ENCODE measurements around the gene COMMD2. TPM values are rescaled to one million over a fixed set of nuclear protein-coding genes. Genes with fewer than 3 reads are reported as not detected.

COMMD2 gene
- polyA plus RNA-seq, 3 donors: 15.1 to 74.4 (median 73.5) TPM

- no peak for DNase-seq
- Mint-ChIP-seq H3K4me3 (no peak overlapping the region), H3K4me1 (peaks cover 17% of the 10 kb centered on the region), H3K9me3 (peaks cover 0 to 7% (median 1%) of the 10 kb centered on the region in 7 donors), H3K27me3 (ENCODE audit: low read depth in 3 of 3) (peaks cover 0 to 3% (median 2%) of the 10 kb centered on the region in 3 donors), H3K27ac (no peak overlapping the region), H3K36me3 (no peaks in the 10 kb centered on the region)
- Histone ChIP-seq H3K27me3 (ENCODE audit: control insufficient read depth in 2 of 2, insufficient read depth in 2 of 2, low read length in 2 of 2) (no peaks in the 10 kb centered on the region), H3K79me2 (ENCODE audit: insufficient read depth, low read length) (no peaks in the 10 kb centered on the region), H3K9me3 (replicated peaks in 1 of 2; ENCODE audit: control insufficient read depth in 1 of 2, insufficient read depth in 1 of 2, low read length in 2 of 2) (no peaks in the 10 kb centered on the region), H3K36me3 (replicated peaks in 1 of 2; ENCODE audit: control insufficient read depth in 1 of 2, insufficient read depth in 2 of 2, low read length in 2 of 2) (no peaks in the 10 kb centered on the region), H4K20me1 (ENCODE audit: insufficient read depth, low read length) (no peaks in the 10 kb centered on the region), H2AFZ (ENCODE audit: insufficient read depth, low read depth, low read length, poor library complexity, severe bottlenecking) (no peak overlapping the region), H3K4me1 (ENCODE audit: control insufficient read depth in 1 of 2, insufficient read depth in 2 of 2, low read length in 2 of 2) (peaks cover 0 to 4% of the 10 kb centered on the region in 2 donors), H3K4me2 (replicated peaks; ENCODE audit: extremely low read depth, low read length, poor library complexity, severe bottlenecking) (no peak overlapping the region), H3K27ac (ENCODE audit: low read depth in 1 of 2, low read length in 2 of 2) (no peak overlapping the region), H3K9ac (ENCODE audit: insufficient read depth, low read length, poor library complexity, severe bottlenecking) (no peak overlapping the region), H3K4me3 (replicated peaks in 1 of 3; ENCODE audit: low read depth in 2 of 3, low read length in 3 of 3) (no peak overlapping the region)
- no CpG with 5 or more reads among the region's 1 CpG for WGBS (ENCODE audit: insufficient coverage)
- intact Hi-C loops (cut with micrococcal nuclease): no loop called here
- TF ChIP-seq, protein P1, sequence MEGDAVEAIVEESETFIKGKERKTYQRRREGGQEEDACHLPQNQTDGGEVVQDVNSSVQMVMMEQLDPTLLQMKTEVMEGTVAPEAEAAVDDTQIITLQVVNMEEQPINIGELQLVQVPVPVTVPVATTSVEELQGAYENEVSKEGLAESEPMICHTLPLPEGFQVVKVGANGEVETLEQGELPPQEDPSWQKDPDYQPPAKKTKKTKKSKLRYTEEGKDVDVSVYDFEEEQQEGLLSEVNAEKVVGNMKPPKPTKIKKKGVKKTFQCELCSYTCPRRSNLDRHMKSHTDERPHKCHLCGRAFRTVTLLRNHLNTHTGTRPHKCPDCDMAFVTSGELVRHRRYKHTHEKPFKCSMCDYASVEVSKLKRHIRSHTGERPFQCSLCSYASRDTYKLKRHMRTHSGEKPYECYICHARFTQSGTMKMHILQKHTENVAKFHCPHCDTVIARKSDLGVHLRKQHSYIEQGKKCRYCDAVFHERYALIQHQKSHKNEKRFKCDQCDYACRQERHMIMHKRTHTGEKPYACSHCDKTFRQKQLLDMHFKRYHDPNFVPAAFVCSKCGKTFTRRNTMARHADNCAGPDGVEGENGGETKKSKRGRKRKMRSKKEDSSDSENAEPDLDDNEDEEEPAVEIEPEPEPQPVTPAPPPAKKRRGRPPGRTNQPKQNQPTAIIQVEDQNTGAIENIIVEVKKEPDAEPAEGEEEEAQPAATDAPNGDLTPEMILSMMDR (IDR thresholded peaks at IDR 0.05): no peak
Observed at GRCh38 chr3:149796026-149796425, 43.7 kb upstream of the COMMD2 start.

DNA sequence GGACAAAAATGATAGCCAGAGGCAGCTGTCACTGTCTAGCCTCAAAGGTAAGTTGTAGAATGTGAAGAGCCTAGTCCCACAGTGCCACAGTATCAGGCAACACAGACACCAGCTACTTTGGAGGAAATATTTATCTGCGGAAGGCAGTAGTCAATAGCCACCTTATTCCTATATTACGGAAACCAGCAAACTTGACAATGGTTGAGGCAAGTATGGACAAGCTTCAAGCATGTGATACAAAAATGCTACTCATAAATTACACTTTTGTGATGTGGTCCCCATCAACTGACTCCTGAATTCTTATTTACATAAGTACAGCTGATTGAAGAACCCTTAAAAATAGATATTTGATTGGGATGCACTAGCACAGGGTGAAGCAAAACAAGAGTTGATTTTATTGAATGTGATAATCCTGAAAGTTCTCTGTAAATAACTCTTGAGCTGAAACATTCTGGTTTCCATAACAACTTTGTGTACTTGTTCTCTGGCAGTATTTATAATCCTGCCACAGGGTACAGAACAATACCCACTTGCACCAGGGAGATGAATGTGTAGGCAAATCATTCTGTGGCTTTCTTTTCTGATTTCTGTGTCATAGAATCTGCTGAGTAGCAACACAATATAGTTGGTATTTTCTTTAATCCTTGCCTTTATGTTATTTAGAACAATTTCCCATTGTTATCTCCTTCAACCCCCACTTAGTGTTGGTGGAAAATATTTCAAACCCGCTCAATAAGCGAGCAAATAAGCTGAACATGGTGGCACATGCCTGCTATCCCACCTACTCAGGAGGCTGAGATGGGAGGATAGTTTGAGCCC lies 40.4 kb upstream of the COMMD2 start, which contains the start of gene ANKUB1:
TSS of gene ANKUB1 (minus strand) at position 103 of the 819 bp plus-strand sequence. CDS start 188 bp downstream, outside the sequence.
- Histone ChIP-seq H3K27me3 (ENCODE audit: control insufficient read depth in 2 of 2, insufficient read depth in 2 of 2, low read length in 2 of 2) (no peaks in the 10 kb centered on the region), H3K9me3 (replicated peaks in 1 of 2; ENCODE audit: control insufficient read depth in 1 of 2, insufficient read depth in 1 of 2, low read length in 2 of 2) (no peaks in the 10 kb centered on the region), H3K4me2 (replicated peaks; ENCODE audit: extremely low read depth, low read length, poor library complexity, severe bottlenecking) (no peak within 1 kb of the TSS), H3K79me2 (ENCODE audit: insufficient read depth, low read length) (no peaks in the 10 kb centered on the region), H3K36me3 (replicated peaks in 1 of 2; ENCODE audit: control insufficient read depth in 1 of 2, insufficient read depth in 2 of 2, low read length in 2 of 2) (no peaks in the 10 kb centered on the region), H3K27ac (ENCODE audit: low read depth in 1 of 2, low read length in 2 of 2) (no peak within 1 kb of the TSS), H4K20me1 (ENCODE audit: insufficient read depth, low read length) (no peaks in the 10 kb centered on the region), H3K4me3 (replicated peaks in 1 of 3; ENCODE audit: low read depth in 2 of 3, low read length in 3 of 3) (no peak within 1 kb of the TSS), H3K4me1 (ENCODE audit: control insufficient read depth in 1 of 2, insufficient read depth in 2 of 2, low read length in 2 of 2) (peaks cover 0 to 3% of the 10 kb centered on the region in 2 donors), H2AFZ (ENCODE audit: insufficient read depth, low read depth, low read length, poor library complexity, severe bottlenecking) (no peak within 1 kb of the TSS), H3K9ac (ENCODE audit: insufficient read depth, low read length, poor library complexity, severe bottlenecking) (no peak within 1 kb of the TSS)
- TF ChIP-seq, protein P1 (IDR thresholded peaks at IDR 0.05): no peak
- Mint-ChIP-seq H3K4me1 (peaks cover 12% of the 10 kb centered on the region), H3K4me3 (no peak within 1 kb of the TSS), H3K27ac (no peak within 1 kb of the TSS), H3K9me3 (no peaks in the 10 kb centered on the region), H3K27me3 (ENCODE audit: low read depth in 3 of 3) (peaks cover 0 to 4% (median 3%) of the 10 kb centered on the region in 3 donors), H3K36me3 (no peaks in the 10 kb centered on the region)
- no peak for DNase-seq
- no CpG with 5 or more reads among the region's 4 CpGs for WGBS (ENCODE audit: insufficient coverage)
- intact Hi-C loops (cut with micrococcal nuclease): no loop called here

Data from CD14-positive monocyte (primary cell).